ENCODE results near the gene DYNC1I1.

DYNC1I1 gene

GRCh38 chr7:96089511-96089910, 317.2 kb downstream of the DYNC1I1 start:
- peak; percentile 24 for DNase-seq

- peak; percentile 84 for DNase-seq
Observed at GRCh38 chr7:96090756-96091155, 318.4 kb downstream of the DYNC1I1 start.

GRCh38 chr7:96093435-96093834, 321.1 kb downstream of the DYNC1I1 start:
- DNase-seq, result no peak

DNA sequence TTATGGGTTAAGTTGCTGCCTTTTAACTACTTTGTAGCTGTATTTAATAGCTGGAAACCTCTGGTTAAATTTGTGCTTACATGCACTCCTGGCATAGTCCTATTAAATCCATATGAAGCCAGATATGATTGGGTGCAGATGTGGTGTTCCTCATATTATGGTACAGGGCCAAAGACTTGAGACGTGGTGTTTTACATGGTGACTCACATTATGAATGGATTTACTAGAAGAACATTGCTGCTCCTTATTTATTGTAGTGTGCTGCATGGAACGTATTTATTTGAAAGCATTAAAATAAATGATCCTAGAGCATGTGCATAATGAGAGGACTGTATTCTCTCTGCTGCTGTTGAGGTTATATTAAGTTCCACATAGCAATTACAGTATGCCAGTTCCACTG, 325.5 kb downstream of the DYNC1I1 start:
- no peak for DNase-seq

- DNase-seq, result no peak
Observed at GRCh38 chr7:96100737-96101136, 328.4 kb downstream of the DYNC1I1 start.

DNA sequence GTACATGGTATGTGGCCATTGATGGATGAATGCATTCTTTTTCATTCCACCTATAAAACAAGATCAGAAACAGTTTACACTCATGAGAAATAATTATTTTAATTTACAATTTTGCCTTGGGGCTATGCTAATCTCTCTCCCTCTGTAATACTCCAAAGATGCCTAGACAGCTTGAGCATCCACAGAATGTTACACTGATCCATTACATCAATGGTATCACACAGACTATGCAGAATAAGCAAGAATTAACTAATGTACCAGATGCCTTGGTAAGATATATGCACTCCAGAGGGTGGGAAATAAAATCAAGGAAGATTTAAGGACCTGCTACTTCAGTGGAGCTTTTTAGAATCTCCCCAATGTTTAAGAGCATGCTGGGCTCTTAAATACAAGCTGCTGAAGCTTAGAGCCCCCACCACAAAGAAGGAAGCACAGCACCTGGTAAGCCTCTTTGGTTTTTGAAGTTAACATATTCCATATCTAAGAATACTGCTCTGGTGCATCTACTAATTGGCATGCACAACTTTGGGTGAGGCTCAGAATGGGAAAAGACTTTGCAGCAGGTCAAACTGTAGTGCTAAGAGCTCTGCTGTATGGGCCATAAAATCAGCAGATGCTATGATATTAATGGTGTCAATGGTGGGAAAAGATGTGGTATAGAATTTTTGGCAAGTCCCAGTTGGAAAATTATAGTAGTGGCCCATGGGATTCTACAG, 329.9 kb downstream of the DYNC1I1 start:
- no peak for DNase-seq

- DNase-seq, result no peak
Observed at GRCh38 chr7:96104984-96105383, 332.6 kb downstream of the DYNC1I1 start.

DNA sequence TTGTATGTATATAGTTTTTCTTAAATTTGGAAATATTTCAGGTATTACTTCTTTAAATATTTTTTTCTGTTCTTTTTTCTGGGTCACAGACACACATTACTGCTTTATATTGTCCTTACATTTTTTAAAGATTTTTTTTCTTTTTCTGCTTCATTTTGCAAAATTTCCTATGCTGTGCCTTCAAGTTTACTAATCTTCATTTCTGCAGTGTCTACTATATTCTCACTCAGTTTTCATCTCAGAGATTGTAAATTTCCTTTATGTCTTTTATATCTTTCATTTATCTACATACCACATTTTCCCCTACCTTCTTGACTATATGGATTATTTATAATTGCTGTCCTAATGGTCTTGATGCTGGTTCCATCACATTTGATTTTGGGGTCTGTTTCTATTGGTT, 339.1 kb downstream of the DYNC1I1 start:
- no peak for DNase-seq

- DNase-seq, result no peak
Observed at GRCh38 chr7:96114190-96114589, 341.8 kb downstream of the DYNC1I1 start.

- no peak for DNase-seq
Observed at GRCh38 chr7:96116173-96116572, 343.8 kb downstream of the DYNC1I1 start.

DNA sequence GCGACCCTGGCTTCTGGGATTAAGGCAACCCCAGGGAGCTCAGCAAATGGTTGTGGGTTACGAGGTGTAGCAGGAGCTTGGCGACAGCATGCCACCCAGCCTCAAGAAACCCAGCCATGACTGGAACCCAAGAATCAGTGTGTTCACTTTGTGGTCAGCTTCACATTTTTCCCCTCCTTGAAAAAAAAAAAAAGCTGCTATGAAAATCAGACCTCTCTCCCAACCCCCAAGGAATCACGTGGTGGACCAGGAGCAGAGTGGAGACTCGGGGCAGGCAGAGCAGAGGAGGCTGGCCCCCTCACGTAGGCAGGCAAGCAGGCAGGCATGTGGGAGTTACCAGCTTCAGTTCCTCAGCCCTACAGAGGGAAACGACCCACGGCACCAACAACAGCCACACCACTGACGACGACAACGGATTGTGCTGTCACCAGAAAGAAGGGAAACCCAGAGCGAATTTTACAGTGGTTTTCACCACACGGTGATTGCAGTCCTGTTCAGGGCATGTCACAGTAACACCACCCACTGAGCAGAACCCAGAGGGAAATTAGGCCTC, 346.2 kb downstream of the DYNC1I1 start:
- DNase-seq, result no peak

DNA sequence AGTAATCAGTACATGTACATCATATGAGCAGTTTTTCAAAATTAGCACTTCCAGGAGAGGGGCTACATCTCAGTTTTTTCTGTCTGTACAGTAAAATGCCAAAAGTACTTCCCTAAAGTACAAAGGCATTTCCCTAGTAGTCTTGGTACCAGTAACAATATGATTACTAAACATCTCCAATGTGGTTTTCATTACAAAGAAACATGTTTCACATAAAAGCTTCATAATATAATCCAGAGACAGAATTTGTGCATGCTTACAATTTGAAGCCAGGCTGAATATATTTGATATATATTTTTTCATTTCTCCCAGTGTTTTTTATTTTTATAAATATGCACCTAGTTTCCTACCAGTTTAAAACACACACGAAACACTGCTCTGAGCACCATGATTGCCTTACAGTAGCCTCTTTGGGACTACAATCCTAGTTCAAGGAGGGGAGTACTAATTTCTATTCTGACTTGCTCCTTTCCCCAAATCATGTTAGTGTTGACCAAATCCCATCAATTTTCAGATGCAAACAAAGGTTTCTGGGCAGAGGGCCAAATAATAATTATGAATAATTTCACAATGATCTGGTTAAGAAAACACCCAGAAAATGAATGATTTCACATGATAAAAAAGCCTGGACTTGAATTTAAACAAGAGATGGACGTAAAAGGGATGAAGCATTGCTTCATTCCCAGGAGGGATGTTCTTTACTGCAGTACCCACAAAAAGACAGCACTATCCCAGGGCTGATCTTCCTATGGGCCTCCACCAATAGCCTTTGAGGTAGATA, 348.3 kb downstream of the DYNC1I1 start:
- DNase-seq, result peak; percentile 77

GRCh38 chr7:96121752-96122151, 349.4 kb downstream of the DYNC1I1 start:
- DNase-seq, result peak; percentile 79

GRCh38 chr7:96122746-96123145, 350.4 kb downstream of the DYNC1I1 start:
- DNase-seq, result no peak

DNA sequence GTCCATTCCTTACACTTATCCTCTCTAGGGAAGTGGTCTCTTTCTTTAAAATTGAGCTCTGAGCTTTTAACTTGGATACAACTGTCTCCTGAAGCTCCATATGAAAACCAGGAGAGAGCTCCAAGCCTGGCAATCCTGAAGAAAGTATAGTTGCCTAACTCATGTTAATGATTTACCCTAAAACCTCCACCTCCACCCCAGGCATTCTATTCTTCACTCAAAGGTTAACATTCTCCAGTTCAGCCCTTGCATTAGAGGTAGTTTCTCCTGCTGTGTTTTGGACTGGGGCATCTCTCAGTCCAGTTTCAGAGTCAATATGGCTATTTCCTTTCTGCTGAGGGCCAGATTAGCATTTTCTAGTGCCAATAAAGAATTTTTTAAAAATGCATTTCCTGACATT, 354.0 kb downstream of the DYNC1I1 start:
- DNase-seq, result no peak

DNA sequence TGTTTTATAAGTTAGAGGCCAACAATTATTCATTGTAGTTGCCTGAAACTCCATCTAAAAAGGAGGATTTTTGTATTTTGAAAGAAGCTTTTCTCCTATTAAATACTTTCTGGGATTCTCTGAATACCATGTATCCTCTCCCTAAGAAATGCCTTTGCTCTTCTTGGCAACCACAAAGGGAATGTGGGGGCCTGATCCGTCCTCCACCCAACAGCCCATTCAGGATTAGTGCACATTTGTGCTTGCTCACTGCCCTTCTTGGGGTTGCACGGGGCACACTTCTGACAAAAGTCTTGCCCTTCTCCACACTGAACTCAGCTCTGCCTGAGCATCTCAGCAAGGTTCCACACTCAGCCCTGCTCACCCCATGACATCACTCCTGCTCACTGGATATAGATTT, 355.4 kb downstream of the DYNC1I1 start:
- no peak for DNase-seq

DNA sequence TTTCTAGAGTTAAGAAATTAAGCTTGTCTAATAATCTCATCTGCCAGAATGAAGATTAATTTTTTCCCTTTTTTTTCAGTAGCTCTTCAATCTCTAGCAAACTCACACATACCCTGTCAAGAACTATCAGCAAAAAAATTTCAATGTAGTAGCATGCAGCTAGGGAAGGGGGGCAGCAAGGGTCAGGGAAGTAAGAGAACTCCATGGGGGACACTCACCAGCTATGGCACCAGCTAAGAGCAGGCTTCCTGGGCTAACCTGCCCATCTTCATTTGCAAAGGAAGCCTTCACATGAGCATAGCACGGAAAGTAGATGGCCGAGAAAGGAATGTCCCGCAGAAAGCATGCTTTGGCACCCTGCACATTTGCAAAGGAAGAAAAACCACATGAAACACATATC, 359.2 kb downstream of the DYNC1I1 start:
- DNase-seq, result peak; percentile 31

DNA sequence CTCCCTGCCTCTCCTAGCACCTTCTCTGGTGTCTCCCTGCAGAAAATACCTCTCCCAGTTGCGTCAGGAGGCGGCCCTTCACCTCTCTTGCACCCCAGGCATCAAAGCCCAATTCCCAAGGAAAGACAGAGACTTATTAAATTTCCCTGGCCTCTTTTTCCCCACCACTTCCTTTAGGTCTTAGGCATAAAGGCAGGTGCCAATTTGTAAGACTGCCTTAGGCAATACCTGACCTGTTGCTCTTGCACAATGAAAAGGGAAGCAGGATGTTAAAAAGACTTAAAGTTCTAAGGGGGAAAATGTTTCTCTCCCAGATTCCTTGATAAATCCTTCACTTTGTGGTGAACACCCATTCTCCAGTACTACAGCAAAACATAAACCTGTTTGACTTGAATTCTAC, 362.9 kb downstream of the DYNC1I1 start:
- peak; percentile 53 for DNase-seq

DNA sequence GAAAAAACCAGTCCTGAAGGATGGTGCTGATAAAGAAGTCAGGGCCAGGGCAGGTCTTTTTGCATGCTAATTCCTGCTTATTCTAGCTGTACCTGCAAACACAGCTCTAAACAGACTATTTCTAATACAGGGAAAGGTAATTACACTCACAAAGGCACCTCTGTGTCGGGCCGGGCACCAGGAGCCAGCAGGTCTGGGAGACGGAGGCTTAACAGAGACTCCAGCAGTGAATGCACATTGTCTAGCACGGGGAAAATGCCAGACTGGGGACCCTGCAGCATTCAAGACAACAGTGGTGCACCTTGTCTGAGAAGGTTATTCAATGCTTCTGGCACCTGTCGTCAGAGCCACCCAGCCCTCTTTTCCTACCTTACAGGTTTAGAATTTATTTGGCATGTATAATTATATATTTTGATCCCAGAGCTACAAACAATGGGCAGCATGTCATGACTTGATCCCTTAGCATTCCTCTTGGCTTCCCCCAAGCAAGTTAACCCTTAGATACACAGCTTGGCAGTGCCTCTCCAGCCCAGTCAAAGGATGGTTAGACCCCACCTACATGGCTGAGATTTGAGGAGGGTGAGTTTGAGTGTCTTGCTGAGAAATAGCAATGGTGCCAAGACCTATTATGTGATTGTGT, 364.4 kb downstream of the DYNC1I1 start:
- DNase-seq, result peak; percentile 92

DNA sequence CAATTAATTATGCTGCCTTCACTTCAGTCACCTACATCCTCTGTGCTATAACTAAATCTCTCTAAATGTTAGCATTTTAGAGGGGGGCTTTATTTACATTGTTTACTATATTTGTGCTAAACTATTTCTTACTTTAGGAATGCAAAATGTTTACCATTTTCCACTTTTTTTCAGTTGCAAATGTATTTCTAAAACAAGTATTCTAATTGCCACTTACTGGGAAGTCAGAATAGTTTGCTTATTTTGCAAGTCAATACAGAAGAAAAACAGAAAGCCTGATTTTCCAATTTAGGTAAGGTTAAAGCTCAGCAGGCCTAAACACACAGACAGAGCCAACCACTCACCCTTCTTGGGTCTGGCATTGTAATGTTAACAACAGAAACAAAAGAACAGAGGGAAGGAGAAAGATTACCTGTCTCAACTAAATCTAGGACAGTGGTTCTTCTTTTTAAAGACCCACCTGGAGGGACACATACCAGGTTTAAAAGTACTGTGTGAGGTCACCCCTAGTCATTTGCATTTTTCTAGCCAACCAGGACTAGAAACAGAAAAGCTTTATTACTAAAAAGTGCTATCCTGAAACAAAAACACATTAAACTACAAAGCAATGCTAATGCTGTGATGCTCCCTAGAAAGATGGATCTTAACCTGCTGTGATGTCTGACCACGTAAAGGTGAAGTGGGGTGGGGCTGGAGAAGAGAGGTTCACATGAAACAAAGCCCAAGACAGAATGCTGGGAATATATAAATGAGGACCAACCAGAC, 371.3 kb downstream of the DYNC1I1 start:
- DNase-seq, result peak; percentile 77

GRCh38 chr7:96144260-96144526, 371.8 kb downstream of the DYNC1I1 start:
- DNase-seq, result no peak

Measured in NCI-H146 (cell line).